ENCODE measurements around the gene MGME1. TPM values are rescaled to one million over a fixed set of nuclear protein-coding genes. Genes with fewer than 3 reads are reported as not detected.

The MGME1 gene
- total and polyA plus RNA-seq, 2 of the 13 experiments (the other 11 are each of a cell fraction or from before 2014, with no cell fraction given) = 36.7 to 66.6 TPM

DNA sequence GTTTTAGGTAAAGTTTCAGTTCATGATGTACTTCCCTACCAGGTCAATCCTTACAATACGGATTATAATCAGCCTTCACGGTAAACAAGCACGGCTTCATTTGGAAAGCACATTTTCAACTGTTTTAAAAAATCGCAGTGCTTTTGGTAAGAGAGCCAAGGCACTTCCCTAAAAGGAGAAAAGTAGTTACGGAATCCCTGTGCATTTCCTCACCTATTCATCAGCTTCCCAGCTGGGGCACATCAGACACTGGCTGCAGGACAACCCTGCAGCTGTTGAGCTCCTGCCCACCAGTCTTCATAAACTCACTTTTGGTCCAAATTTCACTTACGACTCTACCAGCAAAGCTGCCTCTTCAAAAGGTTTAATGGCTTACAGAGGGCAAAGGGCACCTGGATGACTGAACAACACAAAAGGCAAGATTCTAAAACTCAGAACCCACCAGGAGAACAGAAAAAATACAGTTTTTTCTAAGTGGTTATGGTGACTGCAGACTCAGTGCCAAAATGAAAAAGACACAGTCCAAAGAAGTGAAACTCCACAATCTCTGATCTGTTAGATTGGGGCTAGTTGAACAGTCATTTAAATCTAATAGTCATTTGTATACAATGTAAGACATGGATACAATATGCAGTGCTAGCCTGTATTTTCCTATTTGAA is 7.8 kb upstream of the MGME1 start:
- CTCF ChIA-PET (ENCODE audit: low intra/inter-chr PET ratio, low total read pairs) = no interaction called here
- FAIRE-seq = peak; percentile 56
- in situ Hi-C loops (cut with HindIII; ENCODE audit: extremely low pct_ligation_motif_present, low pct_unique_long_range_greater_than_20kb) (no loop called here), intact Hi-C loops (cut with micrococcal nuclease; ENCODE audit: unreplicated experiment) (loop anchor here (10.0 kb wide), 1 partner anchor 314 kb away; no protein-coding TSS in a partner anchor)
- H3K9me3 ChIP-seq (ENCODE audit: low read length) = no peaks in the 10 kb centered on the region
- H3K36me3 ChIP-seq (replicated peaks in 1 of 2; ENCODE audit: control insufficient read depth in 1 of 2, insufficient read depth in 2 of 2, low read length in 2 of 2) = peaks cover 9 to 17% of the 10 kb centered on the region in 2 experiments
- DNase-seq (ENCODE audit: low spot score) = peak; percentile 91
- POLR2A ChIA-PET = interaction anchor here (0.7 to 8.2 kb wide), 7 partner anchors 7 to 35 kb away, joined by 3 to 114 read pairs (median 4); partner anchors contain the start of genes MGME1 and SNX5
- peak overlapping the region; percentile 35 for H3K9ac ChIP-seq (ENCODE audit: insufficient read depth, low read depth, low read length)
- peak; percentile 29 for ATAC-seq
- H3K4me2 ChIP-seq (ENCODE audit: low read depth, low read length) = peak overlapping the region; percentile 95
- no peaks in the 10 kb centered on the region; a peak in 1 of 5 replicates for H3K27me3 ChIP-seq (ENCODE audit: control insufficient read depth in 1 of 2, insufficient read depth in 2 of 2, low read length in 2 of 2)
- peak overlapping the region; percentile 97 for H3K27ac ChIP-seq (ENCODE audit: extremely low read length, insufficient read depth, low read length)
- peaks cover 99% of the 10 kb centered on the region for H4K20me1 ChIP-seq (ENCODE audit: insufficient read depth, low read length)
- WGBS (ENCODE audit: low lambda C conversion rate) = 3% methylated on average over 6 of the region's 6 CpGs
- BruUV-seq (replicated peaks) = no TSS peak
- H3K79me2 ChIP-seq (ENCODE audit: insufficient read depth, low read length) = peaks cover 99% of the 10 kb centered on the region
- no peak overlapping the region for H2AFZ ChIP-seq (ENCODE audit: low read length)
- H3K4me3 ChIP-seq (replicated peaks in 1 of 3; ENCODE audit: insufficient read depth in 1 of 3, low read depth in 2 of 3, low read length in 3 of 3) = peak overlapping the region; percentile 27 to 58 (median 30)
- peaks cover 97% of the 10 kb centered on the region for H3K4me1 ChIP-seq (ENCODE audit: insufficient read depth, low read length)
- TF ChIP-seq, protein P1, sequence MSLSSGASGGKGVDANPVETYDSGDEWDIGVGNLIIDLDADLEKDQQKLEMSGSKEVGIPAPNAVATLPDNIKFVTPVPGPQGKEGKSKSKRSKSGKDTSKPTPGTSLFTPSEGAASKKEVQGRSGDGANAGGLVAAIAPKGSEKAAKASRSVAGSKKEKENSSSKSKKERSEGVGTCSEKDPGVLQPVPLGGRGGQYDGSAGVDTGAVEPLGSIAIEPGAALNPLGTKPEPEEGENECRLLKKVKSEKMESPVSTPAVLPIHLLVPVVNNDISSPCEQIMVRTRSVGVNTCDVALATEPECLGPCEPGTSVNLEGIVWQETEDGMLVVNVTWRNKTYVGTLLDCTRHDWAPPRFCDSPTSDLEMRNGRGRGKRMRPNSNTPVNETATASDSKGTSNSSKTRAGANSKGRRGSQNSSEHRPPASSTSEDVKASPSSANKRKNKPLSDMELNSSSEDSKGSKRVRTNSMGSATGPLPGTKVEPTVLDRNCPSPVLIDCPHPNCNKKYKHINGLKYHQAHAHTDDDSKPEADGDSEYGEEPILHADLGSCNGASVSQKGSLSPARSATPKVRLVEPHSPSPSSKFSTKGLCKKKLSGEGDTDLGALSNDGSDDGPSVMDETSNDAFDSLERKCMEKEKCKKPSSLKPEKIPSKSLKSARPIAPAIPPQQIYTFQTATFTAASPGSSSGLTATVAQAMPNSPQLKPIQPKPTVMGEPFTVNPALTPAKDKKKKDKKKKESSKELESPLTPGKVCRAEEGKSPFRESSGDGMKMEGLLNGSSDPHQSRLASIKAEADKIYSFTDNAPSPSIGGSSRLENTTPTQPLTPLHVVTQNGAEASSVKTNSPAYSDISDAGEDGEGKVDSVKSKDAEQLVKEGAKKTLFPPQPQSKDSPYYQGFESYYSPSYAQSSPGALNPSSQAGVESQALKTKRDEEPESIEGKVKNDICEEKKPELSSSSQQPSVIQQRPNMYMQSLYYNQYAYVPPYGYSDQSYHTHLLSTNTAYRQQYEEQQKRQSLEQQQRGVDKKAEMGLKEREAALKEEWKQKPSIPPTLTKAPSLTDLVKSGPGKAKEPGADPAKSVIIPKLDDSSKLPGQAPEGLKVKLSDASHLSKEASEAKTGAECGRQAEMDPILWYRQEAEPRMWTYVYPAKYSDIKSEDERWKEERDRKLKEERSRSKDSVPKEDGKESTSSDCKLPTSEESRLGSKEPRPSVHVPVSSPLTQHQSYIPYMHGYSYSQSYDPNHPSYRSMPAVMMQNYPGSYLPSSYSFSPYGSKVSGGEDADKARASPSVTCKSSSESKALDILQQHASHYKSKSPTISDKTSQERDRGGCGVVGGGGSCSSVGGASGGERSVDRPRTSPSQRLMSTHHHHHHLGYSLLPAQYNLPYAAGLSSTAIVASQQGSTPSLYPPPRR (CRISPR knock-in tag; IDR thresholded peaks at IDR 0.05; ENCODE audit: borderline replicate concordance) = peak; percentile 46; the same call in 1 of the 2 replicates
- TF ChIP-seq NFYB (CRISPR knock-in tag; IDR thresholded peaks at IDR 0.05) = peak; percentile 41; the same call in 1 of the 2 replicates
- TF ChIP-seq SIX4 (CRISPR knock-in tag; IDR thresholded peaks at IDR 0.05) = no peak; the same call in 1 of the 2 replicates
- TF ChIP-seq MIER3 (CRISPR knock-in tag; IDR thresholded peaks at IDR 0.05; ENCODE audit: borderline replicate concordance) = peak; percentile 73; the same call in 1 of the 2 replicates
- TF ChIP-seq DPF2 (CRISPR knock-in tag; IDR thresholded peaks at IDR 0.05; ENCODE audit: borderline replicate concordance, low read depth) = peak; percentile 52; the same call in 1 of the 2 replicates
- TF ChIP-seq RERE (CRISPR knock-in tag; IDR thresholded peaks at IDR 0.05; ENCODE audit: low read depth) = 0 out of 2 replicates have a peak, but pooled peaks have one; percentile 60
- peak; percentile 52; the same call in 1 of the 2 replicates for TF ChIP-seq HMG20A (CRISPR knock-in tag; IDR thresholded peaks at IDR 0.05; ENCODE audit: borderline replicate concordance)
- TF ChIP-seq, protein P2, sequence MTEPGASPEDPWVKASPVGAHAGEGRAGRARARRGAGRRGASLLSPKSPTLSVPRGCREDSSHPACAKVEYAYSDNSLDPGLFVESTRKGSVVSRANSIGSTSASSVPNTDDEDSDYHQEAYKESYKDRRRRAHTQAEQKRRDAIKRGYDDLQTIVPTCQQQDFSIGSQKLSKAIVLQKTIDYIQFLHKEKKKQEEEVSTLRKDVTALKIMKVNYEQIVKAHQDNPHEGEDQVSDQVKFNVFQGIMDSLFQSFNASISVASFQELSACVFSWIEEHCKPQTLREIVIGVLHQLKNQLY (CRISPR knock-in tag; IDR thresholded peaks at IDR 0.05) = 0 out of 2 replicates have a peak, but pooled peaks have one; percentile 21
- TF ChIP-seq SMAD1 (CRISPR knock-in tag; IDR thresholded peaks at IDR 0.05; ENCODE audit: borderline replicate concordance, low read depth) = no peak
- TF ChIP-seq STAG1 (CRISPR knock-in tag; IDR thresholded peaks at IDR 0.05) = peak; percentile 11; the same call in 1 of the 2 replicates
- no peak for TF ChIP-seq HOXA9 (CRISPR knock-in tag; IDR thresholded peaks at IDR 0.05; ENCODE audit: borderline replicate concordance)
- TF ChIP-seq KAT8 (CRISPR knock-in tag; IDR thresholded peaks at IDR 0.05) = peak; percentile 64; the same call in 1 of the 2 replicates
- TF ChIP-seq HHEX (CRISPR knock-in tag; IDR thresholded peaks at IDR 0.05) = no peak

Data from HepG2 (cell line).